SK-N-SH treated with all-trans-retinoic acid at 6 μM for 48 hours (cell line): ENCODE data around the gene HSD17B8.

Experiments
- CREB5 ChIP-seq: fragments of 250-450 bp; sonication (Bioruptor Pico); IDR thresholded peaks from 2 replicates; pipeline ENCODE4 v1.5.1; 2020; ENCODE audit warnings: low read depth, mild to moderate bottlenecking, moderate library complexity
- OSR1 ChIP-seq: fragments of 250-450 bp; sonication (Bioruptor Pico); IDR thresholded peaks from 2 replicates; pipeline ENCODE4 v1.8.0; 2022; ENCODE audit warnings: moderate library complexity, mild to moderate bottlenecking, inconsistent platforms
- PATZ1 ChIP-seq: fragments of 250-450 bp; sonication (Bioruptor Pico); IDR thresholded peaks from 2 replicates; pipeline ENCODE4 v1.8.0; 2020; ENCODE audit warnings: mild to moderate bottlenecking, moderate library complexity, borderline replicate concordance
- RARB ChIP-seq: fragments of 250-450 bp; sonication (Bioruptor Pico); IDR thresholded peaks from 2 replicates; pipeline ENCODE4 v1.8.0; 2021; ENCODE audit warnings: mild to moderate bottlenecking, moderate library complexity
- ZFP3 ChIP-seq: fragments of 250-450 bp; sonication (Bioruptor Pico); IDR thresholded peaks from 2 replicates; pipeline ENCODE4 v1.5.0; 2020; ENCODE audit warnings: mild to moderate bottlenecking, moderate library complexity
- ZNF70 ChIP-seq: fragments of 450-650 bp; formaldehyde crosslinking; IDR thresholded peaks from 2 replicates; pipeline ENCODE4 v1.5.0; 2020; ENCODE audit warnings: mild to moderate bottlenecking, moderate library complexity

GRCh38 chr6:33254591-33254990 is 50.1 kb downstream of the HSD17B8 start:
- no peak for TF ChIP-seq PATZ1
- no peak for TF ChIP-seq ZFP3 (CRISPR knock-in tag)
- TF ChIP-seq RARB (CRISPR knock-in tag) = no peak
- TF ChIP-seq CREB5 (CRISPR knock-in tag) = no peak
- TF ChIP-seq ZNF70 (CRISPR knock-in tag) = no peak
- TF ChIP-seq OSR1 (CRISPR knock-in tag) = no peak
